ENCODE measurements around the gene KIRREL3.

Gene KIRREL3

DNA sequence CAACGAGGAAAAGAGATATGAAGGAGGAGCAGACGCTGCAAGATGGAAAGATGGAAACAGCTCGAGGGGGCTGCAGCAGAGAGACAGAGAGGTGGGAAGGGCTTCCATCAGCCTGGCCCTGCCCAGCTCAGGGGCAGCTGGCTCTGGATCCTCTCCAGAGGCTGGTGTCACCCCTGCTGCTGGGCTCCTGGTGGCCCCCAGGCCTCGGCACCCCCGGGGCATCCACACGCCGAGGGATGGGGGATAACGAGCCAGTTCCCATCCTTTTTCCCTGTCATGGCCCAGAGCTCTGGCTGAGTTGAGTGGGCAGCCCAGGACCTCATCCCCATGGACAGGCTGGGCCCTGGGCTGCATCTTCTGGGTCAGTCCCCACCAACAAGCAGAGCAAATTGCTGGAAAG is 542.8 kb downstream of the KIRREL3 start:
- TF ChIP-seq POLR2A (IDR thresholded peaks at IDR 0.05; ENCODE audit: low read depth, low read length): no peak
- no peak for FAIRE-seq
- no peak for DNase-seq (ENCODE audit: insufficient read length, low spot score)

DNA sequence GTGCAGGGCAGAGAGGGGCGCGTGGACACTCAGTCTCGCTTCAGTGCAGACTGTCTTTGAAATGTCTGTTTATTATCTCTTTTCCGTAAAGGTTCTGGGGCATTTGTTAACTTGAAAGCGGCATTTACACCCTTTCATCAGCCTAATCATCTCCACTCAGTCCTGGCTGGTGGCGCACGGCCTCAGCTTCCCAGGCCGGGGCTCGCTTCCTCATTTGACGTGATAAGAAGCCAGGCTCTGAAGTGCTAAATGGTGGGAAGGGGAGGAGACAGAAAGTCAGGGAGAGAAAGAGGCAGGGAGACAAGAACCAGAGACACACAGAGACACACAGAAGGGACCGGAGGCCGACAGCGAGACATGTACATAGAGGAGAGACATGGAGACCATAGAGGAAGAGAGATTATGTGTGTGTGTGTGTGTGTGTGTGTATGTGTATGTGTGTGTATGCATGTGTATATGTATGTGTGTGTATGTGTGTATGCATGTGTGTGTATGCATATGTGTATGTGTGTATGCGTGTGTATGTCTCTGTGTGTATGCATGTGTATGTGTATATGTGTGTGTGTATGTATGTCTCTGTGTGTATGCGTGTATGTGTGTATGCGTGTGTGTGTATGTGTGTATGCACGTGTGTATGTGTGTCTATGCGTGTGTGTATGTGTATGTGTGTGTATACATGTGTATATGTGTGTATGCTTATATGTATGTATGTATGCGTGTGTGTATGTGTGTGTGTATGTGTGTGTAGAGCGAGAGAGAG is 543.6 kb downstream of the KIRREL3 start:
- DNase-seq (ENCODE audit: insufficient read length, low spot score) (no peak), FAIRE-seq (no peak)
- TF ChIP-seq POLR2A (IDR thresholded peaks at IDR 0.05; ENCODE audit: low read depth, low read length): no peak

- DNase-seq (ENCODE audit: insufficient read length, low spot score) (no peak), FAIRE-seq (no peak)
- no peak for TF ChIP-seq POLR2A (IDR thresholded peaks at IDR 0.05; ENCODE audit: low read depth, low read length)
Measured at GRCh38 chr11:126456089-126456488, 544.5 kb downstream of the KIRREL3 start.

GRCh38 chr11:126452241-126453101 is 548.1 kb downstream of the KIRREL3 start:
- TF ChIP-seq POLR2A (IDR thresholded peaks at IDR 0.05; ENCODE audit: low read depth, low read length): no peak
- no peak for FAIRE-seq
- no peak for DNase-seq (ENCODE audit: insufficient read length, low spot score)

GRCh38 chr11:126451211-126451802 is 549.3 kb downstream of the KIRREL3 start:
- DNase-seq (ENCODE audit: insufficient read length, low spot score) (no peak), FAIRE-seq (no peak)
- no peak for TF ChIP-seq POLR2A (IDR thresholded peaks at IDR 0.05; ENCODE audit: low read depth, low read length)

- DNase-seq (ENCODE audit: insufficient read length, low spot score) (no peak), FAIRE-seq (no peak)
- TF ChIP-seq POLR2A (IDR thresholded peaks at IDR 0.05; ENCODE audit: low read depth, low read length): no peak
Measured at GRCh38 chr11:126450806-126451205, 549.8 kb downstream of the KIRREL3 start.

GRCh38 chr11:126450198-126450597 is 550.4 kb downstream of the KIRREL3 start:
- no peak for TF ChIP-seq POLR2A (IDR thresholded peaks at IDR 0.05; ENCODE audit: low read depth, low read length)
- DNase-seq (ENCODE audit: insufficient read length, low spot score) (no peak), FAIRE-seq (no peak)

GRCh38 chr11:126446581-126446980 is 554.0 kb downstream of the KIRREL3 start:
- no peak for FAIRE-seq
- no peak for DNase-seq (ENCODE audit: insufficient read length, low spot score)
- TF ChIP-seq POLR2A (IDR thresholded peaks at IDR 0.05; ENCODE audit: low read depth, low read length): no peak

- FAIRE-seq (no peak), DNase-seq (ENCODE audit: insufficient read length, low spot score) (no peak)
Measured at GRCh38 chr11:126444072-126444471, 556.5 kb downstream of the KIRREL3 start.

GRCh38 chr11:126443120-126443519 is 557.5 kb downstream of the KIRREL3 start:
- DNase-seq (ENCODE audit: insufficient read length, low spot score) (no peak), FAIRE-seq (no peak)
- no peak for TF ChIP-seq POLR2A (IDR thresholded peaks at IDR 0.05; ENCODE audit: low read depth, low read length)

More at GRCh38 chr11:126444072-126444471, 556.5 kb downstream of the KIRREL3 start:
- TF ChIP-seq POLR2A (IDR thresholded peaks at IDR 0.05; ENCODE audit: low read depth, low read length): no peak

GRCh38 chr11:126440792-126441514 is 559.6 kb downstream of the KIRREL3 start:
- DNase-seq (ENCODE audit: insufficient read length, low spot score): peak; percentile 84
- no peak for FAIRE-seq
- no peak for TF ChIP-seq POLR2A (IDR thresholded peaks at IDR 0.05; ENCODE audit: low read depth, low read length)

DNA sequence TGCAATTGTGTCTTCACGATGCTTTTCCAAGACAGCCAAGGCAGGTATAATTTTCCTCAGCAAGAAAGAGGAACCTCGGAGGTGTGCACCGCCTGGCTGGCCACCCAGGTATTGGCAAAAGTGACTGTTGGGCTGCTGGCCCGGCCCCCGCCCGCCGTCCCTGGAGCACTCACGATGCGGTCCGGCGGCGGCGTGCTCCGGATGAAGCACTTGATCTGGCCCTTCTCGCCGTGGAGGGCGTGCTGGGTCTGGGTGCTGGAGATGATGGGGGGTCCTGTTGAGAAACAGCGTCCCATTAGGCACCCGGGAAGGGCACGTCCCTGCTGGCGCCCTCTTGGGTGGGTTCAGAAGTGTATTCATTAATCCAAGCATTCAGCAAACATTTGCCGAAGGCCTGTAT is 560.3 kb downstream of the KIRREL3 start:
- no peak for DNase-seq (ENCODE audit: insufficient read length, low spot score)
- no peak for FAIRE-seq
- no peak for TF ChIP-seq POLR2A (IDR thresholded peaks at IDR 0.05; ENCODE audit: low read depth, low read length)

- DNase-seq (ENCODE audit: insufficient read length, low spot score) (no peak), FAIRE-seq (no peak)
- TF ChIP-seq POLR2A (IDR thresholded peaks at IDR 0.05; ENCODE audit: low read depth, low read length): no peak
Measured at GRCh38 chr11:126438691-126439090, 561.9 kb downstream of the KIRREL3 start.

- no peak for DNase-seq (ENCODE audit: insufficient read length, low spot score)
- FAIRE-seq: no peak
- TF ChIP-seq POLR2A (IDR thresholded peaks at IDR 0.05; ENCODE audit: low read depth, low read length): no peak
Measured at GRCh38 chr11:126438272-126438671, 562.3 kb downstream of the KIRREL3 start.
